SHP77 (cell line): ENCODE data around the gene MPND.
"Not testable (repeated sequence)": the region's sequence is repeated elsewhere in the genome, so short reads cannot be mapped to it uniquely, and the experiment has no call there.

ENCODE experiments used
- DNase-seq, 2 experiments: peaks; one replicate each; lab custom pipeline; 2025; lab: John Stamatoyannopoulos, UW

Gene MPND

DNA sequence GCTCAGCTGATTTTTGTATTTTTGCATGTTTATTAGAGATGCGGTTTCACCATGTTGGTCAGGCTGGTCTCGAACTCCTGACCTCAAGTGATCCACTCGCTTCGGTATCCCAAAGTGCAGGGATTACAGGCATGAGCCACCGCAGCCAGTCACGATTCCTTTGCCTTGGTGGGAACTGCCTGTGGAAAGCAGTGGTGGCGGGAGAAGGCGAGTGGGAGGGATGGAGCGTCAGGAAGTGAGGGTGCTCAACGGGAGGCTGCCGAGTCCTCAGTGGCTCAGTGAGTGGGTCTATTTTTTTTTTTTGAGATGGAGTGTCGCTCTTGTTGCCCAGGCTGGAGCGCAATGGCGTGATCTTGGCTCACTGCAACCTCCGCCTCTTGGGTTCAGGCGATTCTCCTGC is 5.9 kb downstream of the MPND start:
- not testable (repeated sequence) for DNase-seq

- DNase-seq = no peak
These were observed 6.7 kb downstream of the MPND start for GRCh38 chr19:4350111-4350510.

GRCh38 chr19:4350726-4351125 is 7.4 kb downstream of the MPND start:
- no peak for DNase-seq

DNA sequence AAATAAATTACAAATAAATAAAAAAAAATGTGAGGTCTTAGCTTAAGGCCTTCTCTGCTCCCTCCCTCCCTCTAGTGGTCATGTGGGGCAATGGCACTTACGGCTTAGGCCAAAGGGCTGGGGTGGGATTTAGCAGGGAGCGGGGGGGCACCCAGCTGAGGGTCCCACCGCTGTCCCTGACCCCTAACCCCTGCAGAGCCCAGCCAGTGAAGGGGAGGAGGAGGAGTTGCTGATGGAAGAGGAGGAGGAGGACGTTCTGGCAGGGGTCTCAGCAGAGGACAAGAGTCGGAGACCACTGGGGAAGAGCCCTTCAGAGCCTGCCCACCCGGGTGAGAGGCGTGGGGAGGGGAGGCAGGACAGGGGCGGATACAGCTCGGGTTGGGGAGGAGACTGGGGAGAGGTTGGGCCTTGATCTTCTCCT is 9.3 kb downstream of the MPND start:
- no peak for DNase-seq

DNA sequence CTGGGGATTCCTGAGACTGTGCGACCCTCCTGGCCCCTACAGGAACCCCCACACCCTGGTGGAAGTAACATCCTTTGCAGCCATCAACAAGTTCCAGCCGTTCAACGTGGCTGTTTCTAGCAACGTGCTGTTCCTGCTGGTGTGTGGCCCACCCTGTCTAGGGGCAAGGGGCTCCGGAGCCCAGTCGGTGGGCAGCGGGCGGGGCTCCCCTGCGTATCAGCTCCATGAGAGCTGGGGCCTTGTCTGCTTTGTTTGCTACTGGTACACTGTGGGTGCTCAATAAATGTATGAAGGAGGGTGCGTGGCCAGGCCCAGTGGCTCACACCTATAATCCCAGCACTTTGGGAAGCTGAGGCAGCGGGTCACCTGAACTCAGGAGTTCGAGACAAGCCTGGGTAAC is 10.9 kb downstream of the MPND start:
- no peak for DNase-seq

DNA sequence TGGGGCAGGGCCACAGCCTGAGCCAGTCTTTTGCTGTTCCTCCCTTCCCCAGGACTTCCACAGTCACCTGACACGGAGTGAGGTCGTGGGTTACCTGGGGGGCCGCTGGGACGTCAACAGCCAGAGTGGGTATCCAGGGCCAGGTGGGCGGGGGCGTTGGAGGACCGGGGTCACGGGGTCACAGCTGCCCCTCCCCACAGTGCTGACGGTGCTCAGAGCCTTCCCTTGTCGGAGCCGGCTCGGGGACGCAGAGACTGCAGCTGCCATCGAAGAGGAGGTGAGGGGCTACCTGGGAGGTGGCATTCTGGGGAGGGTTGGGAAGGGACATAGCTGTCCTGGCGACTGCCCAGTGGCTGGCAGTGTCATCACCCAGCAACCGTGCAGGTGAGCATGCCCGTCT is 11.5 kb downstream of the MPND start:
- no peak for DNase-seq

DNA sequence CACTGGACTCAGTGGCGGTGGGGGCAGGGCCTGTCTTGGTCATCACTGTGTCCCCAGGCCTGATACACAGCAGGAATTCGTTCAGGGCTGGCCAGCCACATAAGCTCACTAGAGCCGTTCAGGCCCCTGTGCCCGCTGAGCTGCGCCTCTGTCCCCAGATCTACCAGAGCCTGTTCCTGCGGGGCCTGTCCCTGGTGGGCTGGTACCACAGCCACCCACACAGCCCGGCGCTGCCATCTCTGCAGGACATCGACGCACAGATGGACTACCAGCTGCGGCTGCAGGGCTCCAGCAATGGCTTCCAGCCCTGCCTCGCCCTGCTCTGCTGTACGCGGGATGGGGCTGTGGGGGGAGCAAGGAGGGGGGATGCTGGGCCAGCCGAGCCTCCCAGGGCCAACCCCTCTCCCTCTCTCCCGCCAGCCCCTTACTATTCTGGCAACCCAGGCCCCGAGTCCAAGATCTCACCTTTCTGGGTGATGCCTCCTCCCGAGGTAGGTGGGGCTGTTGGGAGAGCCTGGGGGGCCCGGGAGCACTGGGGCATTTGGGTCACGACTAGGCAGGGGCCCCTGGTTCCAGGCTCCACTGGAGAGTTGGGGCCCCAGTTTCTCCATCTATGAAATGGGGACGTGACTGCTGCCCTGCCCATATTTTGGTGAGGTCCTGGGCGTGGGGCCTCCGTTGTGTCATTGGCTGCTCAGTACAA is 13.9 kb downstream of the MPND start:
- no peak for DNase-seq

GRCh38 chr19:4357921-4358326 is 14.6 kb downstream of the MPND start:
- DNase-seq = no peak

DNA sequence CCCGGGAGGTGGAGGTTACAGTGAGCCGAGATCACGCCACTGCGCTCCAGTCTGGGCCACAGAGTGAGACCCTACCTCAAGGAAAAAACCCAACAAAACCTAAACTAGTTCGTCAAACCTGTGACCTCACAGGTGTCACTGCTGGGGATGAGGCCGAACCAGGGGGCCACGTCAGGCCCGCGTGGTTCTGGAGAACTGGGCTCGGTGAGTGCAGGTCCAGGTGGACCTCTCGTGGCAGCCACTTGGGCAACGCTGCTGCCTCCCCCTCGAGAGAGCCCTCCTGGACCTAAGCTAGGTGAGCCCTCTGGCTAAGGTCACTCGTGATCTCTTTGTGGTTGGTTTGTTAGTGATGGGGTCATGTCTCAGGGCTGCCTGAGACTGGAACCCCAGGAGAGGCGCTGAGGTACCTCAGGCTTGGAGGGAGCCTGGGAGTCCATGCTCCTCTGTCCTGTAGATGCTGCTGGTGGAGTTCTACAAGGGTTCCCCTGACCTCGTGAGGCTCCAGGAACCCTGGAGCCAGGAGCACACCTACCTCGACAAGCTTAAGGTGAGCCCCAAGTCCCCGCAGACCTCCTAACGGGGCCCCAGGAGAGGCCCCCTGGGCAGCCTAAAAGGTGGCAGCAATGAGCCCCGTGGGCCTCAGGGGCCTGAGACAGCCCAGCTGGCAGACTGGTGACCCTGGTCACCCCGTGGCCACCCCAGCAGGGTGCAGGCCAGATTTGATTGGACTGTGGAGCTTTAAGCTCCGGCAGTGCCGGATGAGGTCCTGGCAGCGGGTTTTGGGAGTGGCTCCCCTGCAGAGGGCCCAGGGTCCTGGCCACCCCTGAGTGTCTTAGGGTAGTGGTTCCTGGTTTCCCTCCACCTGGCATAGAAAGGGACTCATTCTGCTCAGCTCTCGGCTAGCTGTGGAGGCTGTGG is 15.6 kb downstream of the MPND start:
- DNase-seq = no peak

GRCh38 chr19:4359627-4360000 is 16.3 kb downstream of the MPND start:
- no peak for DNase-seq

- no peak for DNase-seq
These were observed 16.8 kb downstream of the MPND start for GRCh38 chr19:4360081-4360569.

DNA sequence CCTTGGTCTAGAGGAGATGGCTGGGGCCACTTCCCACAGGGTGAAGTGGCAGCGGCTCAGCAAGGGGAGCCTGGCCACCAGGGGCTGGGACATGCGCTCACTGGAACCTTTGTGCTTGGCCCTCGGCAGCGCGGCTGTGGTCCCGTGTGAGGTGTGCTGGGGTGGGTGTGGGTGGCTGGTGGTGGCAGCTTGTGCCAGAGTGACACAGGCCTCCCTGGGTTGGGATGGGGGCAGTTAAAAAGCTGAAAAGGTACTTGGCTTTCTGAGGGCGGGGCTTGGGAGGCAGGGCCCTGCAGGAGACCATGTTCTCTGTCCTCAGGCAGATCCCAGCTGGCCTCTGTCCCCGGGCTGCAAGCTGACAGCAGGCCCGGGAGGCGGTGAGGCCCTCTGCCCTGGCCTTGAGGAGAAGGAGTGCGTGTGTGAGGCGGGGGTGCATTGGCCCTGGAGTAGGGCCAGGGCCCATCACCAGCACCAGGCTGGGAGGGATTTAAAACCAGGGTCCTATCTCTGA is 17.3 kb downstream of the MPND start:
- DNase-seq = no peak

- DNase-seq = no peak
These were observed 18.0 kb downstream of the MPND start for GRCh38 chr19:4361152-4362046.

- DNase-seq = no peak
These were observed 18.9 kb downstream of the MPND start for GRCh38 chr19:4362101-4362828.

- DNase-seq = no peak
These were observed 19.6 kb downstream of the MPND start for GRCh38 chr19:4362831-4363545.

DNA sequence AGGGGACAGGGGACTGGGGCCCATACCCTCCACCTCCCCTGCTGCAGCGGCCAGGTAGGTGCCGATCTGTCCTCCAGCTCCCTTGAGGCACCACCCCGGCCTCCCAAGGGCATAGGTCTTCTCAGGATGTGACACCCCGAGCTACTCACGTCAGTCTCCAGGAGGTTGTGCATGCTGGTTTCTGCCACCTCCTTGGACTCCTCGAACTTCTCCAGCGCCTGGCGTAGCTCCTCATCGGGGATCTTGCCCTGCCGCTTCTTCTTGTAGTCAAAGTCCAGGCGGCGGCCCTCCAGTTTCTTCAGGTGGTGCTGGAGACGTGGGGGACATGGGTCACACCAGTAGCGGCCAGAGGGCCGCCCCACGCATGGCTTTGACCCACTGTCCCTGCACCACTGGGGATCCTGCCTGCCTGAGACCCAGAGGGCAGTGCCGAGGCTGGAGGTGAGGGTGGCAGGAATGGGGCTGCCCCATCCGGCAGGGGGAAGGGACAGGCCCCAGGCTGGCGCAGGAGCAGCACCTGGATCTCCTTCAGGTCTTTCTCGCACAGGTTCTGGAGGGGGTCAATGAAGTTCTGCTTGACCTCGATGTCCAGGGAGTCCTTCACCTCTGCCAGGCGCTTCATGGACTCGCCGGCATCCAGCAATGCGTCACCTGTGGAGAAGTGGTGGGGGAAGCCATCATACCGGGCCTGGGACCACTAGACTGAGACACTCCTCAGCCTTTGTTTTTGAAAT is 20.4 kb downstream of the MPND start:
- DNase-seq = no peak

DNA sequence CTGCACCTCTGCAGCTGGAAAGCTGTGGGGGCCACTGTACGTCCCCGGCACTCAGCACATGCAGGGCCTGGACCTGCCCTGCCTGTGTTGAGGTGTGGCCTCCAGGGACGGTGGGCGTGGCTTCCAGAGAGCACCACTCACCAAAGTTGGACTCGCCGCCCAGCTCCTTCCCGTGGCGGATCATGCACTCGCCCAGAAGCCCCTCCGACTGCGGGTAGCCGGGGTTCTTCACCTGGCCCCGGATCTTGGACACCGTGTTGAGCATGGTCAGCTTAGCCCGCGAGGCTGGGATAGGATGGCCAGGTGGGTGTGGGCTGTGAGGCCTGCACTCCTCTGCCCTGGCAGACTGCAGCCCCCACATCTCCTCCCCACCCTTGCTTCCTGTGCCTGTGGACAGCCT is 22.0 kb downstream of the MPND start:
- no peak for DNase-seq

- no peak for DNase-seq
These were observed 22.7 kb downstream of the MPND start for GRCh38 chr19:4365791-4366665.
